Stimulated activated naive CD8-positive, alpha-beta T cell treated with anti-CD3 and anti-CD28 coated beads, Interleukin-15, Interleukin-2, amounts not matched to agents 100 ng/mL and 50 ng/mL, for 24 hours (primary cell): ENCODE results near the gene NEK3.
A peak's percentile ranks its signal among the peaks of the same experiment; 100 is the strongest.

ENCODE experiments used
- H3K27ac Mint-ChIP-seq: one replicate; pipeline ENCODE4 v1.8.0; 2021; ENCODE audit warnings: mild to moderate bottlenecking, mixed read lengths
- H3K27me3 Mint-ChIP-seq: one replicate; pipeline ENCODE4 v1.8.0; 2021; ENCODE audit warnings: mixed read lengths
- H3K36me3 Mint-ChIP-seq: one replicate; pipeline ENCODE4 v1.8.0; 2021; ENCODE audit warnings: low read depth, mixed read lengths
- H3K4me1 Mint-ChIP-seq: one replicate; pipeline ENCODE4 v1.8.0; 2021; ENCODE audit warnings: low read depth, mixed read lengths
- H3K4me3 Mint-ChIP-seq: one replicate; pipeline ENCODE4 v1.8.0; 2021; ENCODE audit warnings: mild to moderate bottlenecking, mixed read lengths
- H3K9me3 Mint-ChIP-seq: one replicate; pipeline ENCODE4 v1.8.0; 2021; ENCODE audit warnings: mixed read lengths

The NEK3 gene

GRCh38 chr13:52156724-52157261, 2.6 kb downstream of the NEK3 start:
- Mint-ChIP-seq H3K27me3 (peaks cover 5% of the 10 kb centered on the region), H3K9me3 (no peaks in the 10 kb centered on the region), H3K27ac (no peak overlapping the region), H3K4me3 (no peak overlapping the region), H3K4me1 (peaks cover 21% of the 10 kb centered on the region), H3K36me3 (no peaks in the 10 kb centered on the region)

GRCh38 chr13:52155177-52155576, 4.2 kb downstream of the NEK3 start:
- H3K4me1 Mint-ChIP-seq: peaks cover 18% of the 10 kb centered on the region
- H3K9me3 Mint-ChIP-seq: no peaks in the 10 kb centered on the region
- no peak overlapping the region for H3K4me3 Mint-ChIP-seq
- H3K27ac Mint-ChIP-seq: no peak overlapping the region
- no peaks in the 10 kb centered on the region for H3K36me3 Mint-ChIP-seq
- H3K27me3 Mint-ChIP-seq: peaks cover 5% of the 10 kb centered on the region

- Mint-ChIP-seq H3K36me3 (peaks cover 4% of the 10 kb centered on the region), H3K27me3 (no peaks in the 10 kb centered on the region), H3K4me3 (no peak overlapping the region), H3K4me1 (no peaks in the 10 kb centered on the region), H3K27ac (no peak overlapping the region), H3K9me3 (peaks cover 4% of the 10 kb centered on the region)
These were observed 12.2 kb downstream of the NEK3 start for GRCh38 chr13:52147225-52147624.

- no peaks in the 10 kb centered on the region for H3K4me1 Mint-ChIP-seq
- no peak overlapping the region for H3K27ac Mint-ChIP-seq
- H3K36me3 Mint-ChIP-seq: no peaks in the 10 kb centered on the region
- H3K4me3 Mint-ChIP-seq: no peak overlapping the region
- H3K27me3 Mint-ChIP-seq: no peaks in the 10 kb centered on the region
- no peaks in the 10 kb centered on the region for H3K9me3 Mint-ChIP-seq
These were observed 18.1 kb downstream of the NEK3 start for GRCh38 chr13:52141299-52141698.

- H3K4me1 Mint-ChIP-seq: no peaks in the 10 kb centered on the region
- H3K27ac Mint-ChIP-seq: no peak overlapping the region
- H3K27me3 Mint-ChIP-seq: no peaks in the 10 kb centered on the region
- H3K9me3 Mint-ChIP-seq: no peaks in the 10 kb centered on the region
- H3K36me3 Mint-ChIP-seq: peaks cover 5% of the 10 kb centered on the region
- H3K4me3 Mint-ChIP-seq: no peak overlapping the region
These were observed 21.9 kb downstream of the NEK3 start for GRCh38 chr13:52137489-52137888.

- H3K27me3 Mint-ChIP-seq: no peaks in the 10 kb centered on the region
- no peak overlapping the region for H3K27ac Mint-ChIP-seq
- no peaks in the 10 kb centered on the region for H3K9me3 Mint-ChIP-seq
- H3K36me3 Mint-ChIP-seq: peaks cover 10% of the 10 kb centered on the region
- H3K4me1 Mint-ChIP-seq: no peaks in the 10 kb centered on the region
- H3K4me3 Mint-ChIP-seq: no peak overlapping the region
These were observed 22.6 kb downstream of the NEK3 start for GRCh38 chr13:52136763-52137162.

GRCh38 chr13:52130641-52131040, 28.8 kb downstream of the NEK3 start:
- Mint-ChIP-seq H3K4me1 (peaks cover 18% of the 10 kb centered on the region), H3K9me3 (no peaks in the 10 kb centered on the region), H3K4me3 (no peak overlapping the region)

GRCh38 chr13:52128714-52129700, 30.4 kb downstream of the NEK3 start, which contains the start of gene NEK5:
TSS of gene NEK5 (minus strand) at chr13:52129073. CDS start at chr13:52127482, 1,591 bp downstream.
- H3K4me1 Mint-ChIP-seq: peaks cover 18% of the 10 kb centered on the region
- no peak within 1 kb of the TSS for H3K27ac Mint-ChIP-seq
- H3K4me3 Mint-ChIP-seq: peak within 1 kb of the TSS; percentile 92
- peaks cover 20% of the 10 kb centered on the region for H3K27me3 Mint-ChIP-seq
- no peaks in the 10 kb centered on the region for H3K9me3 Mint-ChIP-seq
- peaks cover 4% of the 10 kb centered on the region for H3K36me3 Mint-ChIP-seq

More at GRCh38 chr13:52130641-52131040, 28.8 kb downstream of the NEK3 start:
- Mint-ChIP-seq H3K36me3 (peaks cover 10% of the 10 kb centered on the region), H3K27ac (no peak overlapping the region), H3K27me3 (peaks cover 20% of the 10 kb centered on the region)

GRCh38 chr13:52127783-52128702, 31.4 kb downstream of the NEK3 start:
- Mint-ChIP-seq H3K27ac (no peak overlapping the region), H3K27me3 (peaks cover 20% of the 10 kb centered on the region), H3K9me3 (no peaks in the 10 kb centered on the region), H3K36me3 (peaks cover 4% of the 10 kb centered on the region), H3K4me3 (peak overlapping the region; percentile 92), H3K4me1 (peaks cover 18% of the 10 kb centered on the region)

GRCh38 chr13:52127378-52127777, 32.0 kb downstream of the NEK3 start:
- Mint-ChIP-seq H3K4me1 (peaks cover 18% of the 10 kb centered on the region), H3K4me3 (no peak overlapping the region), H3K27ac (no peak overlapping the region), H3K9me3 (no peaks in the 10 kb centered on the region), H3K27me3 (peaks cover 20% of the 10 kb centered on the region), H3K36me3 (peaks cover 4% of the 10 kb centered on the region)

GRCh38 chr13:52125547-52125946, 33.9 kb downstream of the NEK3 start:
- Mint-ChIP-seq H3K4me3 (no peak overlapping the region), H3K27me3 (peaks cover 19% of the 10 kb centered on the region), H3K4me1 (peaks cover 18% of the 10 kb centered on the region), H3K9me3 (no peaks in the 10 kb centered on the region), H3K27ac (no peak overlapping the region), H3K36me3 (no peaks in the 10 kb centered on the region)

GRCh38 chr13:52118595-52118994, 40.8 kb downstream of the NEK3 start:
- Mint-ChIP-seq H3K36me3 (no peaks in the 10 kb centered on the region), H3K9me3 (no peaks in the 10 kb centered on the region), H3K4me3 (no peak overlapping the region), H3K4me1 (no peaks in the 10 kb centered on the region), H3K27me3 (peaks cover 15% of the 10 kb centered on the region), H3K27ac (no peak overlapping the region)

- no peak overlapping the region for H3K4me3 Mint-ChIP-seq
These were observed 41.3 kb downstream of the NEK3 start for GRCh38 chr13:52118095-52118494.

GRCh38 chr13:52112591-52112990, 46.8 kb downstream of the NEK3 start:
- no peaks in the 10 kb centered on the region for H3K4me1 Mint-ChIP-seq
- H3K9me3 Mint-ChIP-seq: no peaks in the 10 kb centered on the region
- no peak overlapping the region for H3K27ac Mint-ChIP-seq
- no peaks in the 10 kb centered on the region for H3K36me3 Mint-ChIP-seq
- no peak overlapping the region for H3K4me3 Mint-ChIP-seq
- peaks cover 14% of the 10 kb centered on the region for H3K27me3 Mint-ChIP-seq

More at GRCh38 chr13:52118095-52118494, 41.3 kb downstream of the NEK3 start:
- Mint-ChIP-seq H3K27ac (no peak overlapping the region), H3K9me3 (no peaks in the 10 kb centered on the region), H3K27me3 (peaks cover 15% of the 10 kb centered on the region), H3K36me3 (no peaks in the 10 kb centered on the region), H3K4me1 (no peaks in the 10 kb centered on the region)
